ENCODE data around the gene MEP1A.

- no peak for TF ChIP-seq PRDM4 (CRISPR knock-in tag; IDR thresholded peaks at IDR 0.05; ENCODE audit: borderline replicate concordance)
- no peak for TF ChIP-seq PATZ1 (CRISPR knock-in tag; IDR thresholded peaks at IDR 0.05)
- no peak for TF ChIP-seq FOSL2 (CRISPR knock-in tag; IDR thresholded peaks at IDR 0.05)
- peak; percentile 58; the same call in 1 of the 2 replicates for TF ChIP-seq ZNF792 (CRISPR knock-in tag; IDR thresholded peaks at IDR 0.05)
- TF ChIP-seq NR1H2 (CRISPR knock-in tag; IDR thresholded peaks at IDR 0.05; ENCODE audit: borderline replicate concordance, low read depth) = no peak
- TF ChIP-seq MYNN (CRISPR knock-in tag; IDR thresholded peaks at IDR 0.05; ENCODE audit: low read depth) = no peak
- no peak for TF ChIP-seq RAD21 (CRISPR knock-in tag; IDR thresholded peaks at IDR 0.05)
- TF ChIP-seq MXD4 (CRISPR knock-in tag; IDR thresholded peaks at IDR 0.05) = no peak
- no peak for TF ChIP-seq U2AF1 (optimal IDR thresholded peaks at IDR 0.05; ENCODE audit: low read depth, low read length)
- TF ChIP-seq CTCF (CRISPR knock-in tag; IDR thresholded peaks at IDR 0.05) = no peak
- TF ChIP-seq ETV5 (CRISPR knock-in tag; IDR thresholded peaks at IDR 0.05; ENCODE audit: borderline replicate concordance) = no peak
- no peak for TF ChIP-seq SATB2 (CRISPR knock-in tag; IDR thresholded peaks at IDR 0.05)
- TF ChIP-seq REST (IDR thresholded peaks at IDR 0.05; ENCODE audit: borderline replicate concordance in 1 of 2, low read depth in 1 of 2, low read length in 2 of 2) = no peak
Observed at GRCh38 chr6:46821458-46821881, 28.3 kb downstream of the MEP1A start.

Measured in HepG2 (cell line).